ENCODE data around the gene RPS21.
A peak's percentile ranks its signal among the peaks of the same experiment; 100 is the strongest.

Gene RPS21

DNA sequence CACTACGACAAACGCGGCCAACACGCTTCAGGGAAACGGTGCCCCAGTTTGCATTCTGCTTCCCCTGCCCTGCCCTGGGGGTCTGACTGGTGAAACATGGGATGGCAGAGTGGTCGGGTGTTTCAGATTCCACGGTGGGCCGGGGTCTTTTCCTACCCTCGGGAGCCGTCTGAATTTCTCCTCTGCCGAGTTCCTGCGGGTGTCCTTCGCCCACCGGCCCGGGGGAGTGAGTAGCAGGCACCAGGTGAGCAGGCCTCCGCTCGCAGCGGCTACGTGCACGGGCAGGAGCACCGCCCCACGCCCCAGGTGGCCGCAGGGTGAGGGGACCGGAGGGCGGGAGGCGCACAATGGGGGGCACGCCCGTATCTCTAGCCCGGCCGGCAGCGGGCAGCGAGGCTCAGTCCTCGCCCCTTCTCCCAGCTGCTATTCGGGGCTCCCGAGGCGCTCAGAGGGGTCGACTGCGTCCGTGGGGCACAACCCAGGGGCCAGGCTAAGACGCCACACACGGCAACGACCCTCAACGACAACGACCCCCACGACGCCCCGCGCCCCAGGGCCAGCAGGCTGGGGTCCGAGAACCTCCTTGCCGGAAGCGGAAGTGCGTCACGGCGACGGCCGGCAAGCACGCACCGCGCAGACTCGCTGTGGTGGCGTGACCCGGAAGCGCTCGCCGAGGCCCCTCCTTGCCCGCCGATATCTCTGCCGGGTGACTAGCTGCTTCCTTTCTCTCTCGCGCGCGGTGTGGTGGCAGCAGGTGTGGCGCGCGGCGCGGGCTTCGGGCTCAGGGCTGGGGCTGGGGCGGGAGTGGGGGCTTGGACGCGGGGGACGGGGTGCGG lies at the start of gene RPS21:
Gene RPS21 (plus strand): TSS at position 721 of the 836 bp plus-strand sequence. CDS start 236 bp downstream, outside the sequence.
- TF ChIP-seq, protein P1, sequence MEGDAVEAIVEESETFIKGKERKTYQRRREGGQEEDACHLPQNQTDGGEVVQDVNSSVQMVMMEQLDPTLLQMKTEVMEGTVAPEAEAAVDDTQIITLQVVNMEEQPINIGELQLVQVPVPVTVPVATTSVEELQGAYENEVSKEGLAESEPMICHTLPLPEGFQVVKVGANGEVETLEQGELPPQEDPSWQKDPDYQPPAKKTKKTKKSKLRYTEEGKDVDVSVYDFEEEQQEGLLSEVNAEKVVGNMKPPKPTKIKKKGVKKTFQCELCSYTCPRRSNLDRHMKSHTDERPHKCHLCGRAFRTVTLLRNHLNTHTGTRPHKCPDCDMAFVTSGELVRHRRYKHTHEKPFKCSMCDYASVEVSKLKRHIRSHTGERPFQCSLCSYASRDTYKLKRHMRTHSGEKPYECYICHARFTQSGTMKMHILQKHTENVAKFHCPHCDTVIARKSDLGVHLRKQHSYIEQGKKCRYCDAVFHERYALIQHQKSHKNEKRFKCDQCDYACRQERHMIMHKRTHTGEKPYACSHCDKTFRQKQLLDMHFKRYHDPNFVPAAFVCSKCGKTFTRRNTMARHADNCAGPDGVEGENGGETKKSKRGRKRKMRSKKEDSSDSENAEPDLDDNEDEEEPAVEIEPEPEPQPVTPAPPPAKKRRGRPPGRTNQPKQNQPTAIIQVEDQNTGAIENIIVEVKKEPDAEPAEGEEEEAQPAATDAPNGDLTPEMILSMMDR (IDR thresholded peaks at IDR 0.05; ENCODE audit: control extremely low read depth, extremely low read depth, low read depth, missing control alignments): no peak

DNA sequence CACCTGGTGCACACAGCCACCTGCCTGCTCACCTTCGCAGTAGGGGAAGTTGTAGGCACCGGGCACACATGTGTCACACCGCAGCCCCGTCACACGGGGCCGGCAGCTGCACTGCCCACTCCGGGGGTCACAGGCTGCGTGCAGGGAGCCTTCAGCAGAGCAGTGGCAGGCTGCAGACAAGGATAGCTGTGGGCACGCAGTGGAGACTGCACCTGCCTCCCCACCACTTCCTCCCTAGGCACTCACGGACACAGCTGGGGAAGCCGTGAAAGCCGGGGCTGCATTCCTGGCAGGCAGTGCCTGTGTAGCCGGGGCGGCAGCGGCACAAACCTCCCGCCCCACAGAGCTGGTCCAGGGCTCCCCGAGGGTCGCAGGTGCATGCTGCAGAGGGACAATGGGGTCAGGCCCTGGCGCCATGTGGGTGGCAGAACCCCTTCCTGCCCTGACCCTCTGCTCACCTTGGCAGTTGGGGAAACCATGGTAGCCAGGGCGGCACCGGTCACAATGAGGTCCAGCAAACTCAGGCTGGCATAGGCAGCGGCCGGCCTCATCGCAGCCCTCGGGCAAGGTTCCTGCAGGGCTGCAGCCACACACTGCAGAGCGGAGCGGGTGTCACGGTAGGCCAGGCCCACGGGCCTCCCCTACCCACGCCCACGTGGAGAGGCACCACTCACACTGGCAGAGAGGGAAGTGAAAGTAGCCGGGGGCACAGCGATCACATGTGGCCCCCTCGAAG lies 49.2 kb upstream of the RPS21 start:
- ChIA-PET POLR2A (no interaction called here), CTCF (no interaction called here)
- TF ChIP-seq, protein P1 (IDR thresholded peaks at IDR 0.05; ENCODE audit: control extremely low read depth, extremely low read depth, low read depth, missing control alignments): no peak
- no peak for DNase-seq (ENCODE audit: extremely low spot score)

More for the DNA sequence above, at the start of gene RPS21:
- CTCF ChIA-PET: interaction anchor here (0.8 to 2.0 kb wide), 7 partner anchors 7 to 91 kb away, joined by 3 to 8 read pairs (median 3); partner anchors contain the start of gene ADRM1
- peak; percentile 96 for DNase-seq (ENCODE audit: extremely low spot score)
- POLR2A ChIA-PET: interaction anchor here (0.6 to 1.1 kb wide), 8 partner anchors 9 to 1817 kb away, joined by 3 to 6 read pairs (median 4); no protein-coding TSS in a partner anchor

- CTCF ChIA-PET: no interaction called here
- POLR2A ChIA-PET: no interaction called here
- no peak for DNase-seq (ENCODE audit: extremely low spot score)
- TF ChIP-seq, protein P1 (IDR thresholded peaks at IDR 0.05; ENCODE audit: control extremely low read depth, extremely low read depth, low read depth, missing control alignments): no peak
Measured at GRCh38 chr20:62338294-62338620, 48.6 kb upstream of the RPS21 start.

GRCh38 chr20:62339647-62340062 lies 47.2 kb upstream of the RPS21 start:
- CTCF ChIA-PET: interaction anchor here (0.6 to 1.5 kb wide), 5 partner anchors 25 to 43 kb away, joined by 3 to 4 read pairs (median 3); no protein-coding TSS in a partner anchor
- TF ChIP-seq, protein P1 (IDR thresholded peaks at IDR 0.05; ENCODE audit: control extremely low read depth, extremely low read depth, low read depth, missing control alignments): no peak
- POLR2A ChIA-PET: no interaction called here
- DNase-seq (ENCODE audit: extremely low spot score): peak; percentile 77

DNA sequence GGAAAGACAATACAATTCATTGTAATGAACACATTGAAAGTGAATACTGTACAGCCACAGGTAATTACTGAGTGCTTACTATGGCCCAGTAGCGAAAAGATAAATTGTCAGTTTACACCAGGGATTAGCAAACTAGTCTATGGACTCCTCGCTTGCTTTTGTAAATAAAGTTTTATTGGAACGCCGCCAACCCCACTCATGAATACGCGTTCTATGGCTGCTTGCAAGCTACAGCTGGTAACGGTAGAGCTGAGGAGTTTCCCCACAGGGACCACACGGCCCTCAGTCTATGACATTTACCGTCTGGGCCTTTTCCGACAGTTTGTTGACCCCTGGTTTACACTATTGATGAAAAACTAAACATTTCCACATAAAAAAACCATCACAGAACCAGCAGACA lies 44.0 kb upstream of the RPS21 start:
- ChIA-PET POLR2A (no interaction called here), CTCF (interaction anchor here (1.5 kb wide), 1 partner anchor 41 kb away, joined by 3 read pairs; the partner anchor contains the start of gene ADRM1)
- DNase-seq (ENCODE audit: extremely low spot score): no peak
- TF ChIP-seq, protein P1 (IDR thresholded peaks at IDR 0.05; ENCODE audit: control extremely low read depth, extremely low read depth, low read depth, missing control alignments): no peak

DNA sequence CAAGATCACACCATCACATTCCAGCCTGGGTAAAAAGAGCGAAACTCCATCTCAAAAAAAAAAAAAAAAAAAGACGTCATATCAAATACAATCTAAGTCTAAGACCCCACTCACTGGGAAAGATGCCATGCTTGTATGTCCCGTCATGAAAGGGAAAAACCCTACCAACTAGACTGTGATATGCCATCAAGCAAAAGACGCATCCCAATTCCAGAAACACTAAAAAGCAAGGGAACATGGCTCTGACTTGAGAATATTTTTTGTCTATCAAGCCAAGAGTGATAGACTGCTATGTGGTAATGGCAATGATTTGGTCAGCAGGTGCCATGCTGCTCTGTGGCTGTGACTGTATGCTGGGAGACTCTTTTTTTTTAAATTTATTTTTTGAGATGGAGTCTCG lies 42.8 kb upstream of the RPS21 start:
- DNase-seq (ENCODE audit: extremely low spot score): no peak
- POLR2A ChIA-PET: no interaction called here
- CTCF ChIA-PET: interaction anchor here (1.5 kb wide), 2 partner anchors 38 to 42 kb away, joined by 3 to 5 read pairs; partner anchors contain the start of gene ADRM1
- TF ChIP-seq, protein P1 (IDR thresholded peaks at IDR 0.05; ENCODE audit: control extremely low read depth, extremely low read depth, low read depth, missing control alignments): no peak
